Thyroid gland (tissue), 4 donors: Measurements from ENCODE around the gene SFSWAP.

Source experiments
- CTCF ChIP-seq, 6 experiments: fragments of 200-600 bp in 3 of 6; fragments of 450-650 bp in 3 of 6; sonication (generic) in 3 of 6; IDR thresholded peaks; one replicate each; pipeline ENCODE4 v1.5.1; 2016 to 2019; ENCODE audit warnings: antibody characterized with exemption in 6 of 6, mild to moderate bottlenecking in 2 of 6, inconsistent platforms in 1 of 6, moderate library complexity in 1 of 6
- POLR2A ChIP-seq, 2 donors: fragments of 450-650 bp; IDR thresholded peaks; one replicate each; pipeline ENCODE4 v1.6.1; 2017; ENCODE audit warnings: antibody characterized with exemption in 2 of 2, mild to moderate bottlenecking in 2 of 2, moderate library complexity in 1 of 2

GRCh38 chr12:131830914-131831571 lies 120.2 kb downstream of the SFSWAP start:
- TF ChIP-seq CTCF (IDR thresholded peaks at IDR 0.05) (no peak), POLR2A (IDR thresholded peaks at IDR 0.05) (no peak)
